ENCODE data around the gene SDC1.

DNA sequence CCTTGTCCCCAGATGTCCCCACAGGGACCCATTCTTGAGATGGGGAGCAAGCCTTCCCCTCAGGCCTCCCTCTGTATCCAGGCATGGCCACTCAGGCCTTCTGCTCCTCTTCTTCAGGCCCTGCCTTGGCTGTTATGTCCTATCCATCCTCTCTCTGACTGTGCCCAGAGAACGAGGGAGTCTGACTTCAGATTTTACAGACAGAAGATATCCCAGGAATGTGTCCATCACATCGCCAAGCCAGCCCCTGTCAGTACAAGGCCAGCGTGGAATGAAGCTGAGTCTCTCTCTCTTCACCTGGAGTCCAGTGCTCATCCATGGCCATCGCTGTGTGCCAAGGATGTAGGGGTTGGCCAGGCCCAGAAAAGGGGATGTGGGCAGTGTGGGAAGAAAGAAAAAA lies 57.6 kb downstream of the SDC1 start:
- TF ChIP-seq, protein P1, sequence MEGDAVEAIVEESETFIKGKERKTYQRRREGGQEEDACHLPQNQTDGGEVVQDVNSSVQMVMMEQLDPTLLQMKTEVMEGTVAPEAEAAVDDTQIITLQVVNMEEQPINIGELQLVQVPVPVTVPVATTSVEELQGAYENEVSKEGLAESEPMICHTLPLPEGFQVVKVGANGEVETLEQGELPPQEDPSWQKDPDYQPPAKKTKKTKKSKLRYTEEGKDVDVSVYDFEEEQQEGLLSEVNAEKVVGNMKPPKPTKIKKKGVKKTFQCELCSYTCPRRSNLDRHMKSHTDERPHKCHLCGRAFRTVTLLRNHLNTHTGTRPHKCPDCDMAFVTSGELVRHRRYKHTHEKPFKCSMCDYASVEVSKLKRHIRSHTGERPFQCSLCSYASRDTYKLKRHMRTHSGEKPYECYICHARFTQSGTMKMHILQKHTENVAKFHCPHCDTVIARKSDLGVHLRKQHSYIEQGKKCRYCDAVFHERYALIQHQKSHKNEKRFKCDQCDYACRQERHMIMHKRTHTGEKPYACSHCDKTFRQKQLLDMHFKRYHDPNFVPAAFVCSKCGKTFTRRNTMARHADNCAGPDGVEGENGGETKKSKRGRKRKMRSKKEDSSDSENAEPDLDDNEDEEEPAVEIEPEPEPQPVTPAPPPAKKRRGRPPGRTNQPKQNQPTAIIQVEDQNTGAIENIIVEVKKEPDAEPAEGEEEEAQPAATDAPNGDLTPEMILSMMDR (IDR thresholded peaks at IDR 0.05), result no peak
- no peak for TF ChIP-seq POLR2A (IDR thresholded peaks at IDR 0.05)
